ENCODE measurements around the gene RNF213.

- TF ChIP-seq ELK4 (IDR thresholded peaks at IDR 0.05; ENCODE audit: borderline replicate concordance, low read depth, low read length) (no peak), CTCF (tag by site-specific recombination; IDR thresholded peaks at IDR 0.05) (no peak), ZSCAN5A (tag by site-specific recombination; IDR thresholded peaks at IDR 0.05) (no peak), ZNF155 (tag by site-specific recombination; IDR thresholded peaks at IDR 0.05) (no peak), MZF1 (tag by site-specific recombination; IDR thresholded peaks at IDR 0.05; ENCODE audit: borderline replicate concordance) (no peak), ZBTB26 (tag by site-specific recombination; optimal IDR thresholded peaks at IDR 0.05) (no peak), ZBTB17 (tag by site-specific recombination; IDR thresholded peaks at IDR 0.05) (no peak), ZNF404 (tag by site-specific recombination; IDR thresholded peaks at IDR 0.05) (no peak), ZNF138 (tag by site-specific recombination; IDR thresholded peaks at IDR 0.05; ENCODE audit: borderline replicate concordance) (no peak)
Observed at GRCh38 chr17:80406146-80406545, 145.5 kb downstream of the RNF213 start.

All from HEK293 (cell line).